SH-SY5Y (cell line): Measurements from ENCODE around the gene STK32C.

ENCODE experiments used
- GATA2 ChIP-seq: IDR thresholded peaks from 2 replicates; pipeline ENCODE4 v1.6.1; 2011; ENCODE audit warnings: mild to moderate bottlenecking, low read depth, low read length
- GATA3 ChIP-seq: IDR thresholded peaks from 2 replicates; pipeline ENCODE4 v1.6.1; 2011; ENCODE audit warnings: low read depth, mild to moderate bottlenecking, low read length, moderate library complexity

Gene STK32C

GRCh38 chr10:132209978-132210530, 97.7 kb downstream of the STK32C start:
- TF ChIP-seq GATA2: no peak
- no peak for TF ChIP-seq GATA3

- TF ChIP-seq GATA3 (no peak), GATA2 (no peak)
These were observed 98.6 kb downstream of the STK32C start for GRCh38 chr10:132209130-132209529.

- TF ChIP-seq GATA3 (no peak), GATA2 (no peak)
These were observed 99.2 kb downstream of the STK32C start for GRCh38 chr10:132208462-132209050.

- TF ChIP-seq GATA3: no peak
- TF ChIP-seq GATA2: no peak
These were observed 100.0 kb downstream of the STK32C start for GRCh38 chr10:132207536-132208461.

- TF ChIP-seq GATA3 (no peak), GATA2 (no peak)
These were observed 100.8 kb downstream of the STK32C start for GRCh38 chr10:132206806-132207535.

- no peak for TF ChIP-seq GATA2
- TF ChIP-seq GATA3: no peak
These were observed 101.4 kb downstream of the STK32C start for GRCh38 chr10:132206377-132206745.

- TF ChIP-seq GATA2 (no peak), GATA3 (no peak)
These were observed 101.9 kb downstream of the STK32C start for GRCh38 chr10:132205650-132206376.

- TF ChIP-seq GATA2: no peak
- TF ChIP-seq GATA3: no peak
These were observed 102.8 kb downstream of the STK32C start for GRCh38 chr10:132204781-132205473.

- TF ChIP-seq GATA3 (no peak), GATA2 (no peak)
These were observed 103.5 kb downstream of the STK32C start for GRCh38 chr10:132204078-132204780.

GRCh38 chr10:132203256-132204077, 104.3 kb downstream of the STK32C start:
- TF ChIP-seq GATA3 (no peak), GATA2 (no peak)

- TF ChIP-seq GATA3 (no peak), GATA2 (no peak)
These were observed 105.4 kb downstream of the STK32C start for GRCh38 chr10:132202070-132202970.
